ENCODE data around the gene APOL4.

The APOL4 gene

DNA sequence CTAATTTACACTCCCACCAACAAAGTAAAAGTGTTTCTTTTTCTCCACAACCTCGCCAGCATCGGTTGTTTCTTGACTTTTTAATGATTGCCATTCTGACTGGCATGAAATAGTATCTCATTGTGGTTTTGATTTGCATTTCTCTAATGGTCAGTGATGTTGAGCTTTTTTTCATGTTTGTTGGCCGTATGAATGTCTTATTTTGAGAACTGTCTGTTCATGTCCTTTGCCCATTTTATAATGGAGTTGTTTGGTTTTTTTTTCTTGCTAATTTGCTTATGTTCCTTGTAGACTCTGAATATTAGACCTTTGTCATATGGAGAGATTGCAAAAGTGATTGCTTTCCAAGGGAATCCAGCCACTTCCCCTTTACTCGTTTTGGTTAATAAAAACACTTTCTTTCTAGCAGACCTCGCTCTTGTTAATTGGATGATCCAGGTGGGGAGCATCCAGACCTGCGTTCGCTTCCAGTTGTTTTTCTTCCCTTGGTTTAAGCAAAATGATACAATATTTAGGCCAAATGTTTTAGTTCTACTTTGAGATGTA, 17.1 kb upstream of the APOL4 start:
- Histone ChIP-seq H3K4me3 (ENCODE audit: low read depth, low read length, poor library complexity, severe bottlenecking) (no peak overlapping the region), H3K9me2 (ENCODE audit: low read depth, low read length) (no peaks in the 10 kb centered on the region), H3K79me2 (ENCODE audit: insufficient read depth, low read length) (no peaks in the 10 kb centered on the region), H4K20me1 (ENCODE audit: insufficient read depth, low read length) (no peaks in the 10 kb centered on the region), H3F3A (ENCODE audit: insufficient read depth, low read length) (no peaks in the 10 kb centered on the region), H3K4me1 (ENCODE audit: insufficient read depth, low read length, severe bottlenecking) (no peaks in the 10 kb centered on the region), H3K27me3 (ENCODE audit: insufficient read depth, low read length) (no peaks in the 10 kb centered on the region), H2AFZ (ENCODE audit: low read length) (no peak overlapping the region), H3K9ac (ENCODE audit: low read length) (no peak overlapping the region), H3K4me2 (ENCODE audit: low read length) (no peak overlapping the region), H3K27ac (ENCODE audit: low read depth, low read length, poor library complexity, severe bottlenecking) (no peak overlapping the region), H3K9me3 (ENCODE audit: low read length) (no peaks in the 10 kb centered on the region), H3K36me3 (ENCODE audit: insufficient read depth, low read length) (no peaks in the 10 kb centered on the region)
- TF ChIP-seq, protein P1, sequence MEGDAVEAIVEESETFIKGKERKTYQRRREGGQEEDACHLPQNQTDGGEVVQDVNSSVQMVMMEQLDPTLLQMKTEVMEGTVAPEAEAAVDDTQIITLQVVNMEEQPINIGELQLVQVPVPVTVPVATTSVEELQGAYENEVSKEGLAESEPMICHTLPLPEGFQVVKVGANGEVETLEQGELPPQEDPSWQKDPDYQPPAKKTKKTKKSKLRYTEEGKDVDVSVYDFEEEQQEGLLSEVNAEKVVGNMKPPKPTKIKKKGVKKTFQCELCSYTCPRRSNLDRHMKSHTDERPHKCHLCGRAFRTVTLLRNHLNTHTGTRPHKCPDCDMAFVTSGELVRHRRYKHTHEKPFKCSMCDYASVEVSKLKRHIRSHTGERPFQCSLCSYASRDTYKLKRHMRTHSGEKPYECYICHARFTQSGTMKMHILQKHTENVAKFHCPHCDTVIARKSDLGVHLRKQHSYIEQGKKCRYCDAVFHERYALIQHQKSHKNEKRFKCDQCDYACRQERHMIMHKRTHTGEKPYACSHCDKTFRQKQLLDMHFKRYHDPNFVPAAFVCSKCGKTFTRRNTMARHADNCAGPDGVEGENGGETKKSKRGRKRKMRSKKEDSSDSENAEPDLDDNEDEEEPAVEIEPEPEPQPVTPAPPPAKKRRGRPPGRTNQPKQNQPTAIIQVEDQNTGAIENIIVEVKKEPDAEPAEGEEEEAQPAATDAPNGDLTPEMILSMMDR (IDR thresholded peaks at IDR 0.05; ENCODE audit: low read length) = no peak
- TF ChIP-seq EZH2 (IDR thresholded peaks at IDR 0.05; ENCODE audit: borderline replicate concordance, low read length) = no peak

DNA sequence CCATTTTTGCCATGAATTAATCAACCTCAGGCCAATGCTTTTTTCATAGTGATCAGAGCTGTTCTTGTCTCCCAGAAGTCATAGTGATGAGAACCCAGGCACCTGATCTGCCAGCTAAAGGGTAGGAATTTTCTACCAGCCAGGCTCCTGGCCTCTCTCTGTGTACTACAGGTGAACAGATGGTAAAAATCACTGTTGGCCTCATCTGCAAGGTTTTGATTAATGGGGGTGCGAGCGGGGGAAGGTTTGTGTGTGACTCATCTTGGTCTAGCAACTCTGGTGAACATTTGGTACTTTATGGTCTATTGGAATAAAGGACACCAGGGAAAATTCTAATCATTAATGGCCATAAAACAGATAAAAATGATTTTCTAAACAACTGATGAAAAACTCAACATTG, 14.4 kb upstream of the APOL4 start:
- TF ChIP-seq, protein P1 (IDR thresholded peaks at IDR 0.05; ENCODE audit: low read length) = no peak
- TF ChIP-seq EZH2 (IDR thresholded peaks at IDR 0.05; ENCODE audit: borderline replicate concordance, low read length) = no peak
- Histone ChIP-seq H3K79me2 (ENCODE audit: insufficient read depth, low read length) (no peaks in the 10 kb centered on the region), H3K27ac (ENCODE audit: low read depth, low read length, poor library complexity, severe bottlenecking) (no peak overlapping the region), H3K9me2 (ENCODE audit: low read depth, low read length) (no peaks in the 10 kb centered on the region), H4K20me1 (ENCODE audit: insufficient read depth, low read length) (no peaks in the 10 kb centered on the region), H3K4me2 (ENCODE audit: low read length) (no peak overlapping the region), H3K9ac (ENCODE audit: low read length) (no peak overlapping the region), H2AFZ (ENCODE audit: low read length) (no peak overlapping the region), H3K4me3 (ENCODE audit: low read depth, low read length, poor library complexity, severe bottlenecking) (no peak overlapping the region), H3K36me3 (ENCODE audit: insufficient read depth, low read length) (no peaks in the 10 kb centered on the region), H3K9me3 (ENCODE audit: low read length) (no peaks in the 10 kb centered on the region), H3F3A (ENCODE audit: insufficient read depth, low read length) (no peaks in the 10 kb centered on the region), H3K27me3 (ENCODE audit: insufficient read depth, low read length) (no peaks in the 10 kb centered on the region), H3K4me1 (ENCODE audit: insufficient read depth, low read length, severe bottlenecking) (peaks cover 15% of the 10 kb centered on the region)

DNA sequence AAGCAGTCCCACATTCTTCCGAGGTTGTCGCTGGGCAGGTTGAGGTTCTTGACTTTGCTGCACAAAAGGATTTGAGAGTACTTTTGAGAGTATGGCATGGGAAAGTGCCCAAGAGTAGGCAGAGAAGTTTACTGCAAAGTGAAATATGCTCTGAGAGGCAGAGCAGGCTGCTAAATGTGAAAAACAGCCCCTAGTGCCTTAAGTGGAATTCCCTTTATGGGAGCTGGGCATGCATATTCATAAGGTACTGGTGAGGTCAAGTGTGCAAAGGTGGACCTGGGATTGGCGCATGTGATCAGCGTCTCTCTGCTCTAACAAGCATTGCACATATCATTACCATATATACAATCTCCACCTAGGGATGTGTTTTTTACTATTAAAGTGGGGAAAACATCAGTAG, 12.0 kb upstream of the APOL4 start:
- Histone ChIP-seq H3K27ac (ENCODE audit: low read depth, low read length, poor library complexity, severe bottlenecking) (no peak overlapping the region), H2AFZ (ENCODE audit: low read length) (no peak overlapping the region), H3K27me3 (ENCODE audit: insufficient read depth, low read length) (no peaks in the 10 kb centered on the region), H3K4me1 (ENCODE audit: insufficient read depth, low read length, severe bottlenecking) (peaks cover 21% of the 10 kb centered on the region), H3F3A (ENCODE audit: insufficient read depth, low read length) (no peaks in the 10 kb centered on the region), H3K4me3 (ENCODE audit: low read depth, low read length, poor library complexity, severe bottlenecking) (no peak overlapping the region), H3K9me2 (ENCODE audit: low read depth, low read length) (no peaks in the 10 kb centered on the region), H4K20me1 (ENCODE audit: insufficient read depth, low read length) (no peaks in the 10 kb centered on the region), H3K9ac (ENCODE audit: low read length) (no peak overlapping the region), H3K36me3 (ENCODE audit: insufficient read depth, low read length) (0 out of 2 replicates have a peak, but pooled peaks cover 3% of the 10 kb centered on the region), H3K9me3 (ENCODE audit: low read length) (no peaks in the 10 kb centered on the region), H3K79me2 (ENCODE audit: insufficient read depth, low read length) (no peaks in the 10 kb centered on the region), H3K4me2 (ENCODE audit: low read length) (no peak overlapping the region)
- TF ChIP-seq EZH2 (IDR thresholded peaks at IDR 0.05; ENCODE audit: borderline replicate concordance, low read length) = no peak
- TF ChIP-seq, protein P1 (IDR thresholded peaks at IDR 0.05; ENCODE audit: low read length) = no peak

All from OCI-LY1 (cell line).